DMS 273 (cell line): ENCODE results near the gene SAMD11.
A peak's percentile ranks its signal among the peaks of the same experiment; 100 is the strongest.
"Not testable (repeated sequence)": the region's sequence is repeated elsewhere in the genome, so short reads cannot be mapped to it uniquely, and the experiment has no call there.

Source experiments
- DNase-seq: peaks from one replicate; lab custom pipeline; 2025; ENCODE audit not compliant: unreplicated experiment; lab: John Stamatoyannopoulos, UW

SAMD11 gene

GRCh38 chr1:974687-975328 is 51.1 kb downstream of the SAMD11 start:
- no peak for DNase-seq

GRCh38 chr1:975365-975764 is 51.6 kb downstream of the SAMD11 start:
- DNase-seq: no peak

- peak; percentile 91 for DNase-seq
Observed at GRCh38 chr1:975896-976683, 52.4 kb downstream of the SAMD11 start.

- DNase-seq: not testable (repeated sequence)
Observed at GRCh38 chr1:976791-977190, 53.1 kb downstream of the SAMD11 start.

GRCh38 chr1:978069-978834 is 54.5 kb downstream of the SAMD11 start:
- peak; percentile 61 for DNase-seq

- no peak for DNase-seq
Observed at GRCh38 chr1:978835-979743, 55.4 kb downstream of the SAMD11 start.

GRCh38 chr1:979744-980072 is 56.0 kb downstream of the SAMD11 start:
- no peak for DNase-seq

- DNase-seq: no peak
Observed at GRCh38 chr1:980137-980571, 56.4 kb downstream of the SAMD11 start.

GRCh38 chr1:980602-981395 is 57.1 kb downstream of the SAMD11 start:
- no peak for DNase-seq

- no peak for DNase-seq
Observed at GRCh38 chr1:981491-981954, 57.8 kb downstream of the SAMD11 start.

- no peak for DNase-seq
Observed at GRCh38 chr1:981955-982558, 58.3 kb downstream of the SAMD11 start, which contains the start of gene PERM1. PERM1 (minus strand) TSS chr1:982093; CDS start chr1:981029, 1,064 bp downstream.

GRCh38 chr1:982765-983436 is 59.2 kb downstream of the SAMD11 start:
- DNase-seq: no peak

GRCh38 chr1:983798-984475 is 60.2 kb downstream of the SAMD11 start:
- peak; percentile 59 for DNase-seq

GRCh38 chr1:984476-984814 is 60.7 kb downstream of the SAMD11 start:
- DNase-seq: no peak

GRCh38 chr1:985126-985525 is 61.4 kb downstream of the SAMD11 start:
- DNase-seq: no peak

- DNase-seq: not testable (repeated sequence)
Observed at GRCh38 chr1:988061-988460, 64.3 kb downstream of the SAMD11 start.

GRCh38 chr1:991275-991674 is 67.6 kb downstream of the SAMD11 start:
- not testable (repeated sequence) for DNase-seq

GRCh38 chr1:991895-992294 is 68.2 kb downstream of the SAMD11 start:
- no peak for DNase-seq
